ENCODE measurements around the gene ELFN1. TPM values are rescaled to one million over a fixed set of nuclear protein-coding genes. Genes with fewer than 3 reads are reported as not detected.

Gene ELFN1
- total RNA-seq, 4 donors from 2014 or later: 0.38 to 3.3 (median 0.48) TPM

DNA sequence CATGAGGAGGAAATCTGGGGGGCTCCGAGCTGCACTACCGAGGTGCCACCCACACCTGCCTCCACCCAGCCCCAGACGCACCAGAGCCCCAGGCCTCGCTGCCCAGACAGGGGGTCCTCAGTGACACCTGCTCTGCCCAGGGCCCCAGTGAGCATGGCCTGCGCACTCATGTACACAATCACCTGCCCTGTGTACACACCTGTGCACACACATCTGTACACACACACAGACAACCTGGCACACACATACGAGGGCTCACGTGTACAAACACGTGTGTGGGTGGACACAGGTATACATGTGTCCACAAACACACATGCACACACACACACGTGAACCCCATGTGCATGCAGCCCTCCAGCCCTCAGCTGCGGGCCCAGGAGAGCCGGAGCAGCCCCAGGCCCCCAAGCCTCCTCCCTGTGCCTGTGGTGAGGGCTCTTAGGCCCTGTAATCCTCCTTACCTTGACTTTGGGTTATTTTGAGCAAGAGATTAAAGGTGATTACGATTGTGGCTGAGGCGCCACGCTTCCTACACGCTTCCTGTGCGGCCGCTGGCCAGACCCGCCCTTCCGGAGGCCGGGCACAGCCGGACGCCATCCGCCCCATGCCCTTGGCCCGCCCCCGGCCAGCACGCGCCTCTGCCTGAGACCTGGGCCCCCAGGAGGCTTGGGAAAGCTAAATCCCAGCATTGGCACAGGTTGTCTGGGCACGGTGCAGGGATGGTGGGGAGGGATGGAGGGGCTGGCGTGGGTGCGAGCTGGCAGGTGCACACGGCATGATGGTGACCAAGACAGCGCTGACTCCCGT, 71.9 kb downstream of the ELFN1 start:
- no peak for DNase-seq
- H3K4me3 ChIP-seq: peak overlapping the region in 1 of 4 donors; percentile 26
- no peaks in the 10 kb centered on the region for H3K9me3 ChIP-seq
- H3K27me3 ChIP-seq: peaks cover 0 to 42% (median 0%) of the 10 kb centered on the region in 4 donors
- peaks cover 2 to 24% (median 11%) of the 10 kb centered on the region in 3 donors for H3K4me1 ChIP-seq
- 66 to 78% methylated on average over 11 to 13 of the region's 33 CpGs for WGBS, 2 donors
- TF ChIP-seq, protein P1, sequence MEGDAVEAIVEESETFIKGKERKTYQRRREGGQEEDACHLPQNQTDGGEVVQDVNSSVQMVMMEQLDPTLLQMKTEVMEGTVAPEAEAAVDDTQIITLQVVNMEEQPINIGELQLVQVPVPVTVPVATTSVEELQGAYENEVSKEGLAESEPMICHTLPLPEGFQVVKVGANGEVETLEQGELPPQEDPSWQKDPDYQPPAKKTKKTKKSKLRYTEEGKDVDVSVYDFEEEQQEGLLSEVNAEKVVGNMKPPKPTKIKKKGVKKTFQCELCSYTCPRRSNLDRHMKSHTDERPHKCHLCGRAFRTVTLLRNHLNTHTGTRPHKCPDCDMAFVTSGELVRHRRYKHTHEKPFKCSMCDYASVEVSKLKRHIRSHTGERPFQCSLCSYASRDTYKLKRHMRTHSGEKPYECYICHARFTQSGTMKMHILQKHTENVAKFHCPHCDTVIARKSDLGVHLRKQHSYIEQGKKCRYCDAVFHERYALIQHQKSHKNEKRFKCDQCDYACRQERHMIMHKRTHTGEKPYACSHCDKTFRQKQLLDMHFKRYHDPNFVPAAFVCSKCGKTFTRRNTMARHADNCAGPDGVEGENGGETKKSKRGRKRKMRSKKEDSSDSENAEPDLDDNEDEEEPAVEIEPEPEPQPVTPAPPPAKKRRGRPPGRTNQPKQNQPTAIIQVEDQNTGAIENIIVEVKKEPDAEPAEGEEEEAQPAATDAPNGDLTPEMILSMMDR (IDR thresholded peaks at IDR 0.05): no peak
- no peak for TF ChIP-seq POLR2A (IDR thresholded peaks at IDR 0.05)
- intact Hi-C loops (cut with DNase I): no loop called here
- no peaks in the 10 kb centered on the region for H3K36me3 ChIP-seq
- H3K27ac ChIP-seq: peak overlapping the region in 2 of 4 donors; percentile 16 to 18

- no peak for DNase-seq
- peak overlapping the region in 1 of 4 donors; percentile 11 for H3K27ac ChIP-seq
Measured at GRCh38 chr7:1742555-1743303, 72.7 kb downstream of the ELFN1 start.

GRCh38 chr7:1743481-1744230, 73.6 kb downstream of the ELFN1 start:
- Histone ChIP-seq H3K4me3 (no peak overlapping the region), H3K4me1 (peaks cover 2 to 24% (median 11%) of the 10 kb centered on the region in 3 donors), H3K27me3 (peaks cover 0 to 58% (median 0%) of the 10 kb centered on the region in 4 donors), H3K9me3 (no peaks in the 10 kb centered on the region), H3K27ac (no peak overlapping the region), H3K36me3 (no peaks in the 10 kb centered on the region)
- DNase-seq: no peak
- TF ChIP-seq, protein P1 (IDR thresholded peaks at IDR 0.05): no peak
- no peak for TF ChIP-seq POLR2A (IDR thresholded peaks at IDR 0.05)
- intact Hi-C loops (cut with DNase I): no loop called here
- 82 to 88% methylated on average over 9 to 14 of the region's 37 CpGs for WGBS, 2 donors

More at GRCh38 chr7:1742555-1743303, 72.7 kb downstream of the ELFN1 start:
- WGBS, 2 donors: 23% methylated on average over 15 to 20 of the region's 28 CpGs
- H3K9me3 ChIP-seq: no peaks in the 10 kb centered on the region
- peaks cover 2 to 24% (median 11%) of the 10 kb centered on the region in 3 donors for H3K4me1 ChIP-seq
- intact Hi-C loops (cut with DNase I): no loop called here
- TF ChIP-seq POLR2A (IDR thresholded peaks at IDR 0.05): no peak
- TF ChIP-seq, protein P1 (IDR thresholded peaks at IDR 0.05): no peak
- H3K27me3 ChIP-seq: peaks cover 0 to 50% (median 0%) of the 10 kb centered on the region in 4 donors
- H3K4me3 ChIP-seq: peak overlapping the region in 2 of 4 donors; percentile 9 to 42
- no peaks in the 10 kb centered on the region for H3K36me3 ChIP-seq

DNA sequence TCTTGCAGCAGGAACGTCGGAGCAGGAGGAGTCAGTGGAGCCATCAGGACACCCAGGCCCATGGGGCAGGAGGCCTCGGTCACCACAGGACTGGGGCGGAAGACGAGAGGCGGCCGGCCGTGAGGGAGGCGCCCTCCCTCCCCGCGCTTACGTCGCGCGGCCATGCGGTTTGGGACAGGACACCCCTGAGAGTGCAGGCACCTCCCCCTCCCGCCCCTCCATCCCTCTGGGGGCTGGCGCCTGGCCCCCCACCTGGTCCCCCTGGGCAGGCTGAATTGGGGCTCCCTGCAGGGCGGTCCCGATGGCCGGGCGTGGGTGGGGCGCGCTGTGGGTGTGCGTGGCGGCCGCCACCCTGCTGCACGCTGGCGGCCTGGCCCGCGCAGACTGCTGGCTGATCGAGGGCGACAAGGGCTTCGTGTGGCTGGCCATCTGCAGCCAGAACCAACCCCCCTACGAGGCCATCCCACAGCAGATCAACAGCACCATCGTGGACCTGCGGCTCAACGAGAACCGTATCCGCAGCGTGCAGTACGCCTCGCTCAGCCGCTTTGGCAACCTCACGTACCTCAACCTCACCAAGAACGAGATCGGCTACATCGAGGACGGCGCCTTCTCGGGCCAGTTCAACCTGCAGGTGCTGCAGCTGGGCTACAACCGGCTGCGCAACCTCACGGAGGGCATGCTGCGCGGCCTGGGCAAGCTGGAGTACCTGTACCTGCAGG, 74.4 kb downstream of the ELFN1 start:
- H3K27ac ChIP-seq: no peak overlapping the region
- WGBS, 2 donors: 97 to 98% methylated on average over 21 to 33 of the region's 56 CpGs
- H3K36me3 ChIP-seq: no peaks in the 10 kb centered on the region
- H3K4me1 ChIP-seq: peaks cover 2 to 24% (median 11%) of the 10 kb centered on the region in 3 donors
- H3K4me3 ChIP-seq: no peak overlapping the region
- TF ChIP-seq, protein P1 (IDR thresholded peaks at IDR 0.05): no peak
- no peak for TF ChIP-seq POLR2A (IDR thresholded peaks at IDR 0.05)
- H3K9me3 ChIP-seq: no peaks in the 10 kb centered on the region
- intact Hi-C loops (cut with DNase I): no loop called here
- no peak for DNase-seq
- H3K27me3 ChIP-seq: peaks cover 0 to 61% (median 0%) of the 10 kb centered on the region in 4 donors

Data from esophagus squamous epithelium (tissue), 5 donors.